ENCODE data around the gene MRC2. TPM values are rescaled to one million over a fixed set of nuclear protein-coding genes. Genes with fewer than 3 reads are reported as not detected.

The MRC2 gene
- total RNA-seq, 4 donors from 2014 or later: 7.9 to 47.2 (median 14.5) TPM

DNA sequence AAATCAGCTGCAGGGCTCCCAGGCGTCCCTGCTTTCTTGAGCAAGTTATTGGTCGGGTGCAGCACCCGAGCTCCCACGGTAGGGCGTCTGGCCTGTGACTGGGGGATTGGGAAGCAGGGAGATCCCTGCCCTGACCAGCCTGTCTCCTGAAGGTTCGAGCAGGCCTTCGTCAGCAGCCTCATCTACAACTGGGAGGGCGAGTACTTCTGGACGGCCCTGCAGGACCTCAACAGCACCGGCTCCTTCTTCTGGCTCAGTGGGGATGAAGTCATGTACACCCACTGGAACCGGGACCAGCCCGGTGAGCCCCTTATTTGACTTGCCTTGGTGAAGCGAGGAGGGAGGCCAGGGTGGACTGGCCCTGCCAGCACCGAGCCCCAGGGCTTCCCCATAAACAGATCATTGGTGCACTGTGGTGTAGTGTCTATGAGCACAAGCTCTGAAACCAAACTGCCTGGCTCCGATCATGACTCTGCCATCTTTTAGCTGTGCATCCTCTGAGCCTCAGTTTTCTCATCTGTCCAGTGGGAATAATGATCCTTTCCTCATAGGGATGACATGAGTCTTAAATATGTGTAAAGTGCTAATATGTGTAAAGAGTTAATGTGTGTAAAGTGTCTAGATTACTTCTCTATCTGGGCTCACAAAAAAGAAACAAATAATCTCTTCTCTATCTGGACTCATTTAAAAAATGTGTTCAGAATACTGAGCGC lies 48.9 kb downstream of the MRC2 start:
- Histone ChIP-seq H3K27me3 (no peaks in the 10 kb centered on the region), H3K9me3 (no peaks in the 10 kb centered on the region), H3K4me3 (no peak overlapping the region), H3K4me1 (no peaks in the 10 kb centered on the region), H3K27ac (no peak overlapping the region), H3K36me3 (no peaks in the 10 kb centered on the region)
- intact Hi-C loops (cut with DNase I; ENCODE audit: low total_unique reads): no loop called here
- 89 to 92% methylated on average over 1 to 16 of the region's 16 CpGs for WGBS, 2 donors (ENCODE audit: low coverage in 1 of 2)
- in situ Hi-C loops (cut with MboI; ENCODE audit: low pct_ligation_motif_present in 1 of 4, low pct_unique_long_range_greater_than_20kb in 1 of 4, low sequenced_read_pairs in 3 of 4): loop anchor here in 1 of 4 donors (25.0 kb wide), 1 partner anchor 736 kb away; no protein-coding TSS in a partner anchor
- DNase-seq: no peak
- no peak for TF ChIP-seq POLR2A (IDR thresholded peaks at IDR 0.05)
- no peak for TF ChIP-seq EP300 (IDR thresholded peaks at IDR 0.05; ENCODE audit: low read depth)
- TF ChIP-seq POLR2AphosphoS5 (IDR thresholded peaks at IDR 0.05): no peak
- TF ChIP-seq, protein P1, sequence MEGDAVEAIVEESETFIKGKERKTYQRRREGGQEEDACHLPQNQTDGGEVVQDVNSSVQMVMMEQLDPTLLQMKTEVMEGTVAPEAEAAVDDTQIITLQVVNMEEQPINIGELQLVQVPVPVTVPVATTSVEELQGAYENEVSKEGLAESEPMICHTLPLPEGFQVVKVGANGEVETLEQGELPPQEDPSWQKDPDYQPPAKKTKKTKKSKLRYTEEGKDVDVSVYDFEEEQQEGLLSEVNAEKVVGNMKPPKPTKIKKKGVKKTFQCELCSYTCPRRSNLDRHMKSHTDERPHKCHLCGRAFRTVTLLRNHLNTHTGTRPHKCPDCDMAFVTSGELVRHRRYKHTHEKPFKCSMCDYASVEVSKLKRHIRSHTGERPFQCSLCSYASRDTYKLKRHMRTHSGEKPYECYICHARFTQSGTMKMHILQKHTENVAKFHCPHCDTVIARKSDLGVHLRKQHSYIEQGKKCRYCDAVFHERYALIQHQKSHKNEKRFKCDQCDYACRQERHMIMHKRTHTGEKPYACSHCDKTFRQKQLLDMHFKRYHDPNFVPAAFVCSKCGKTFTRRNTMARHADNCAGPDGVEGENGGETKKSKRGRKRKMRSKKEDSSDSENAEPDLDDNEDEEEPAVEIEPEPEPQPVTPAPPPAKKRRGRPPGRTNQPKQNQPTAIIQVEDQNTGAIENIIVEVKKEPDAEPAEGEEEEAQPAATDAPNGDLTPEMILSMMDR (IDR thresholded peaks at IDR 0.05): no peak

DNA sequence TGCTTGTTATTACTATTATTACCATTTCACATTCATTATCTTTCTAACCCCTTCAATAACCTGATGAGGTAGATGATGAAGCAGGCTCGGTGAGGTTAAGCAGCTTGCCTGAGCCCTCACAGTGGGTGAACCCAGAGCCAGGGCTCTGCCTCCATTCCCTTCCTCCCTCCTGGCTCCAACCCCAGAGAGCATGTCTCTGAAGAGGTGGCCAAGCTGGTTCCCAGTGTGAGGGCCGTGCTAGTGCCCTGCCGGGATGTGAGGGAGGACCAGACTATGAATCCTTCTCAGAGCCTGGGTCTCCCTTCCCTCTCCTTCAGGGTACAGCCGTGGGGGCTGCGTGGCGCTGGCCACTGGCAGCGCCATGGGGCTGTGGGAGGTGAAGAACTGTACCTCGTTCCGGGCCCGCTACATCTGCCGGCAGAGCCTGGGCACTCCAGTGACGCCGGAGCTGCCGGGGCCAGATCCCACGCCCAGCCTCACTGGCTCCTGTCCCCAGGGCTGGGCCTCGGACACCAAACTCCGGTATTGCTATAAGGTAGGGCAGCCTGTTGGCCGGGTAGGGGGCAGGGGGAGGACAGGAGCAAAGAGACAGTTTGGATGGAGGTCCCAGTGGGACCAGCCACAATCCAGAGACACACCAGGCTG lies 49.6 kb downstream of the MRC2 start:
- intact Hi-C loops (cut with DNase I; ENCODE audit: low total_unique reads): no loop called here
- Histone ChIP-seq H3K27me3 (no peaks in the 10 kb centered on the region), H3K4me3 (no peak overlapping the region), H3K27ac (no peak overlapping the region), H3K9me3 (no peaks in the 10 kb centered on the region), H3K4me1 (no peaks in the 10 kb centered on the region), H3K36me3 (no peaks in the 10 kb centered on the region)
- TF ChIP-seq POLR2AphosphoS5 (IDR thresholded peaks at IDR 0.05) (no peak), EP300 (IDR thresholded peaks at IDR 0.05; ENCODE audit: low read depth) (no peak), POLR2A (IDR thresholded peaks at IDR 0.05) (no peak)
- TF ChIP-seq, protein P1 (IDR thresholded peaks at IDR 0.05): no peak
- no peak for DNase-seq
- in situ Hi-C loops (cut with MboI; ENCODE audit: low pct_ligation_motif_present in 1 of 4, low pct_unique_long_range_greater_than_20kb in 1 of 4, low sequenced_read_pairs in 3 of 4): loop anchor here in 1 of 4 donors (25.0 kb wide), 1 partner anchor 735 kb away; no protein-coding TSS in a partner anchor
- WGBS, 2 donors (ENCODE audit: low coverage in 1 of 2): 84 to 95% methylated on average over 2 to 18 of the region's 18 CpGs

- intact Hi-C loops (cut with DNase I; ENCODE audit: low total_unique reads) (no loop called here), in situ Hi-C loops (cut with MboI; ENCODE audit: low pct_ligation_motif_present in 1 of 4, low pct_unique_long_range_greater_than_20kb in 1 of 4, low sequenced_read_pairs in 3 of 4) (loop anchor here in 1 of 4 donors (25.0 kb wide), 1 partner anchor 734 kb away; no protein-coding TSS in a partner anchor)
- H3K27ac ChIP-seq: no peak overlapping the region
- no peaks in the 10 kb centered on the region for H3K27me3 ChIP-seq
- H3K4me1 ChIP-seq: no peaks in the 10 kb centered on the region
- TF ChIP-seq, protein P1 (IDR thresholded peaks at IDR 0.05): no peak
- no peak for TF ChIP-seq POLR2AphosphoS5 (IDR thresholded peaks at IDR 0.05)
- no peak for TF ChIP-seq EP300 (IDR thresholded peaks at IDR 0.05; ENCODE audit: low read depth)
- TF ChIP-seq POLR2A (IDR thresholded peaks at IDR 0.05): no peak
- H3K4me3 ChIP-seq: no peak overlapping the region
- 87% methylated on average over 9 of the region's 10 CpGs; no CpG with 5 or more reads in 1 of the 2 donors for WGBS, 2 donors (ENCODE audit: low coverage in 1 of 2)
- DNase-seq: no peak
- no peaks in the 10 kb centered on the region for H3K9me3 ChIP-seq
- H3K36me3 ChIP-seq: no peaks in the 10 kb centered on the region
These were observed 50.9 kb downstream of the MRC2 start for GRCh38 chr17:62678214-62678919.

DNA sequence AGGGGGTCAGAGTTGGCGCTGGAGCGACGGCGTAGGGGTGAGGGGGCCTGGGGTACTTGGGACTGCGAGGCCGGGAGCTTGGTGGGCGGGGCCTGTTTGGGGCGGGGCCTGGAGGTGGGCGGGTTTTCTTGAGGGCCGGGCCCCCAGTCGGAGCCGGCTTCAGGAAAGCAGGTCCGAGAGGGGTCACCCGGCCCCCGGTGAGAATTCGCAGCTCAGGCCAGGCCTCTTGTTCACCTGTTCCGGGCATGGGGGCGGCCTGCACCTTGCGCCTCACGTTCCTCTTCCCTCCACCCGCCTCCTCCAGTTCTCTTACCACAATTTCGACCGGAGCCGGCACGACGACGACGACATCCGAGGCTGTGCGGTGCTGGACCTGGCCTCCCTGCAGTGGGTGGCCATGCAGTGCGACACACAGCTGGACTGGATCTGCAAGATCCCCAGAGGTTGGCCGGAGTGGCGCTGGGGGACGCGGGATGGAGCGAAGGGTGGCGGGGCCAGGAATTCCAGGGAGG lies 52.5 kb downstream of the MRC2 start:
- no peak for DNase-seq
- WGBS, 2 donors (ENCODE audit: low coverage in 1 of 2): 92 to 100% methylated on average over 2 to 37 of the region's 37 CpGs
- intact Hi-C loops (cut with DNase I; ENCODE audit: low total_unique reads) (no loop called here), in situ Hi-C loops (cut with MboI; ENCODE audit: low pct_ligation_motif_present in 1 of 4, low pct_unique_long_range_greater_than_20kb in 1 of 4, low sequenced_read_pairs in 3 of 4) (loop anchor here in 1 of 4 donors (25.0 kb wide), 1 partner anchor 732 kb away; no protein-coding TSS in a partner anchor)
- TF ChIP-seq POLR2A (IDR thresholded peaks at IDR 0.05) (no peak), EP300 (IDR thresholded peaks at IDR 0.05; ENCODE audit: low read depth) (no peak), POLR2AphosphoS5 (IDR thresholded peaks at IDR 0.05) (no peak)
- TF ChIP-seq, protein P1 (IDR thresholded peaks at IDR 0.05): no peak
- no peak overlapping the region for H3K4me3 ChIP-seq
- no peaks in the 10 kb centered on the region for H3K36me3 ChIP-seq
- H3K9me3 ChIP-seq: no peaks in the 10 kb centered on the region
- H3K4me1 ChIP-seq: no peaks in the 10 kb centered on the region
- H3K27ac ChIP-seq: no peak overlapping the region
- H3K27me3 ChIP-seq: no peaks in the 10 kb centered on the region
